SK-N-MC (cell line): ENCODE results near the gene OCLN.

ENCODE experiments used
- EZH2 ChIP-seq: fragments of 200-600 bp; sonication (generic); IDR thresholded peaks from one replicate; pipeline ENCODE4 v1.6.1; 2017; ENCODE audit warnings: antibody characterized with exemption
- POLR2AphosphoS5 ChIP-seq: IDR thresholded peaks from 2 replicates; pipeline ENCODE4 v1.6.1; 2012; ENCODE audit warnings: mild to moderate bottlenecking, low read depth, low read length, borderline replicate concordance

- TF ChIP-seq EZH2 (no peak), POLR2AphosphoS5 (no peak)
These were observed 4.5 kb downstream of the OCLN start for GRCh38 chr5:69497006-69497520.
